ENCODE results near the gene DNM2. TPM values are rescaled to one million over a fixed set of nuclear protein-coding genes. Genes with fewer than 3 reads are reported as not detected.

Gene DNM2
- total and polyA plus RNA-seq, 2 of the 13 experiments (the other 11 are each of a cell fraction or from before 2014, with no cell fraction given), result 41.7 to 59.8 TPM

- TF ChIP-seq ZNF276 (CRISPR knock-in tag; IDR thresholded peaks at IDR 0.05; ENCODE audit: low read depth) (0 out of 2 replicates have a peak, but pooled peaks have one; percentile 53), HOXA5 (CRISPR knock-in tag; IDR thresholded peaks at IDR 0.05) (peak; percentile 93), PPARG (CRISPR knock-in tag; conservative IDR thresholded peaks at IDR 0.05) (peak; percentile 81), ZNF33A (CRISPR knock-in tag; IDR thresholded peaks at IDR 0.05; ENCODE audit: borderline replicate concordance) (no peak), DMAP1 (CRISPR knock-in tag; IDR thresholded peaks at IDR 0.05) (no peak; the same call in 1 of the 2 replicates), ATAD3A (CRISPR knock-in tag; IDR thresholded peaks at IDR 0.05) (0 out of 2 replicates have a peak, but pooled peaks have one; percentile 58), IKZF5 (CRISPR knock-in tag; IDR thresholded peaks at IDR 0.05) (peak; percentile 87; the same call in 1 of the 2 replicates), ZNF34 (CRISPR knock-in tag; IDR thresholded peaks at IDR 0.05; ENCODE audit: borderline replicate concordance) (no peak), ZNF674 (CRISPR knock-in tag; IDR thresholded peaks at IDR 0.05; ENCODE audit: low read depth) (no peak), ZNF468 (CRISPR knock-in tag; IDR thresholded peaks at IDR 0.05) (no peak)
- TF ChIP-seq, protein P1, sequence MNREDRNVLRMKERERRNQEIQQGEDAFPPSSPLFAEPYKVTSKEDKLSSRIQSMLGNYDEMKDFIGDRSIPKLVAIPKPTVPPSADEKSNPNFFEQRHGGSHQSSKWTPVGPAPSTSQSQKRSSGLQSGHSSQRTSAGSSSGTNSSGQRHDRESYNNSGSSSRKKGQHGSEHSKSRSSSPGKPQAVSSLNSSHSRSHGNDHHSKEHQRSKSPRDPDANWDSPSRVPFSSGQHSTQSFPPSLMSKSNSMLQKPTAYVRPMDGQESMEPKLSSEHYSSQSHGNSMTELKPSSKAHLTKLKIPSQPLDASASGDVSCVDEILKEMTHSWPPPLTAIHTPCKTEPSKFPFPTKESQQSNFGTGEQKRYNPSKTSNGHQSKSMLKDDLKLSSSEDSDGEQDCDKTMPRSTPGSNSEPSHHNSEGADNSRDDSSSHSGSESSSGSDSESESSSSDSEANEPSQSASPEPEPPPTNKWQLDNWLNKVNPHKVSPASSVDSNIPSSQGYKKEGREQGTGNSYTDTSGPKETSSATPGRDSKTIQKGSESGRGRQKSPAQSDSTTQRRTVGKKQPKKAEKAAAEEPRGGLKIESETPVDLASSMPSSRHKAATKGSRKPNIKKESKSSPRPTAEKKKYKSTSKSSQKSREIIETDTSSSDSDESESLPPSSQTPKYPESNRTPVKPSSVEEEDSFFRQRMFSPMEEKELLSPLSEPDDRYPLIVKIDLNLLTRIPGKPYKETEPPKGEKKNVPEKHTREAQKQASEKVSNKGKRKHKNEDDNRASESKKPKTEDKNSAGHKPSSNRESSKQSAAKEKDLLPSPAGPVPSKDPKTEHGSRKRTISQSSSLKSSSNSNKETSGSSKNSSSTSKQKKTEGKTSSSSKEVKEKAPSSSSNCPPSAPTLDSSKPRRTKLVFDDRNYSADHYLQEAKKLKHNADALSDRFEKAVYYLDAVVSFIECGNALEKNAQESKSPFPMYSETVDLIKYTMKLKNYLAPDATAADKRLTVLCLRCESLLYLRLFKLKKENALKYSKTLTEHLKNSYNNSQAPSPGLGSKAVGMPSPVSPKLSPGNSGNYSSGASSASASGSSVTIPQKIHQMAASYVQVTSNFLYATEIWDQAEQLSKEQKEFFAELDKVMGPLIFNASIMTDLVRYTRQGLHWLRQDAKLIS (CRISPR knock-in tag; IDR thresholded peaks at IDR 0.05), result 0 out of 2 replicates have a peak, but pooled peaks have one; percentile 54
- TF ChIP-seq, protein P2, sequence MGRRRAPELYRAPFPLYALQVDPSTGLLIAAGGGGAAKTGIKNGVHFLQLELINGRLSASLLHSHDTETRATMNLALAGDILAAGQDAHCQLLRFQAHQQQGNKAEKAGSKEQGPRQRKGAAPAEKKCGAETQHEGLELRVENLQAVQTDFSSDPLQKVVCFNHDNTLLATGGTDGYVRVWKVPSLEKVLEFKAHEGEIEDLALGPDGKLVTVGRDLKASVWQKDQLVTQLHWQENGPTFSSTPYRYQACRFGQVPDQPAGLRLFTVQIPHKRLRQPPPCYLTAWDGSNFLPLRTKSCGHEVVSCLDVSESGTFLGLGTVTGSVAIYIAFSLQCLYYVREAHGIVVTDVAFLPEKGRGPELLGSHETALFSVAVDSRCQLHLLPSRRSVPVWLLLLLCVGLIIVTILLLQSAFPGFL (CRISPR knock-in tag; IDR thresholded peaks at IDR 0.05), result no peak
- TF ChIP-seq, protein P3, sequence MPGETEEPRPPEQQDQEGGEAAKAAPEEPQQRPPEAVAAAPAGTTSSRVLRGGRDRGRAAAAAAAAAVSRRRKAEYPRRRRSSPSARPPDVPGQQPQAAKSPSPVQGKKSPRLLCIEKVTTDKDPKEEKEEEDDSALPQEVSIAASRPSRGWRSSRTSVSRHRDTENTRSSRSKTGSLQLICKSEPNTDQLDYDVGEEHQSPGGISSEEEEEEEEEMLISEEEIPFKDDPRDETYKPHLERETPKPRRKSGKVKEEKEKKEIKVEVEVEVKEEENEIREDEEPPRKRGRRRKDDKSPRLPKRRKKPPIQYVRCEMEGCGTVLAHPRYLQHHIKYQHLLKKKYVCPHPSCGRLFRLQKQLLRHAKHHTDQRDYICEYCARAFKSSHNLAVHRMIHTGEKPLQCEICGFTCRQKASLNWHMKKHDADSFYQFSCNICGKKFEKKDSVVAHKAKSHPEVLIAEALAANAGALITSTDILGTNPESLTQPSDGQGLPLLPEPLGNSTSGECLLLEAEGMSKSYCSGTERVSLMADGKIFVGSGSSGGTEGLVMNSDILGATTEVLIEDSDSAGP (CRISPR knock-in tag; IDR thresholded peaks at IDR 0.05; ENCODE audit: borderline replicate concordance), result peak; percentile 74
- TF ChIP-seq, protein P4, sequence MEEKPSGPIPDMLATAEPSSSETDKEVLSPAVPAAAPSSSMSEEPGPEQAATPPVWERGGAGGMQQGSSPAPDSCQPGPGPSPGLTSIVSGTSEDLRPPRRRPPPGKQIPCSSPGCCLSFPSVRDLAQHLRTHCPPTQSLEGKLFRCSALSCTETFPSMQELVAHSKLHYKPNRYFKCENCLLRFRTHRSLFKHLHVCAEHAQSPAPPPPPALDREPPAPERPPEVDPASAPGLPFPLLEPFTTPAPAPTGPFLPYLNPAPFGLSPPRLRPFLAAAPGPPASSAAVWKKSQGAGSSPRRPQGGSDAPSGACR (CRISPR knock-in tag; IDR thresholded peaks at IDR 0.05), result 0 out of 2 replicates have a peak, but pooled peaks have one; percentile 33
Observed at GRCh38 chr19:10695401-10696398, 22.2 kb upstream of the DNM2 start (continued).

Measured in HepG2 (cell line).